Uterus (tissue), 2 donors: ENCODE results near the gene PPP3R1.

Experiments used
- CTCF ChIP-seq, 4 experiments: fragments of 200-600 bp in 2 of 4; fragments of 450-650 bp in 2 of 4; sonication (generic) in 2 of 4; IDR thresholded peaks; one replicate each; pipeline ENCODE4 v1.5.1; 2016 to 2019; ENCODE audit warnings: antibody characterized with exemption in 4 of 4, mild to moderate bottlenecking in 2 of 4, moderate library complexity in 1 of 4
- POLR2A ChIP-seq, 2 donors: fragments of 450-650 bp; IDR thresholded peaks; one replicate each; pipeline ENCODE4 v1.6.1; 2016; ENCODE audit warnings: antibody characterized with exemption in 2 of 2, mild to moderate bottlenecking in 1 of 2, moderate library complexity in 1 of 2

DNA sequence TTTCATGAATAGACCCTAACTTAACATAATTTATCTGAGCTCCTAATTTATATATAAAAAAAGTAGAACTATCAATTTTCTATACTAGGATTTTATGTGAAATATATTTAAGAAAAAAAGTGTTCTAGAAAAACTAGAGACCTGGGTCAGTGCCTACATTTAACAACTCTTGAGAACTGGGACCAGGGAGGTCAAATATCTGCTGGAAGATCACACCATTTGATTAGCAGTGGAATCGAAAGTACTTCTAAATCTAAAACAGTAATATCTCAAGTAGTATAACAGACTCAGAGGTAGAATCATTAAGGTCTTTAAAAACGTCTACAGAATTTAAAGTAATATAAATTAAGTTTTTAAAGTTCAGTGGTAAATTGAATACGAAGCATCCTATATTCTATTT is 34.6 kb downstream of the PPP3R1 start:
- TF ChIP-seq CTCF (IDR thresholded peaks at IDR 0.05) (no peak), POLR2A (IDR thresholded peaks at IDR 0.05) (no peak)
